ENCODE measurements around the gene FMN1.

FMN1 gene

GRCh38 chr15:33104212-33104611 is 90.3 kb downstream of the FMN1 start:
- no peaks in the 10 kb centered on the region for H3K79me2 ChIP-seq (ENCODE audit: insufficient read depth, low read depth)
- no peak overlapping the region for H3K4me2 ChIP-seq
- H3K4me1 ChIP-seq (ENCODE audit: low read depth, poor library complexity, severe bottlenecking) = peaks cover 12% of the 10 kb centered on the region
- no peak overlapping the region for H3K4me3 ChIP-seq (IDR thresholded peaks at IDR 0.05; ENCODE audit: insufficient read depth, low read depth, low read length)
- H4K20me1 ChIP-seq (ENCODE audit: insufficient read depth) = no peaks in the 10 kb centered on the region
- H3K36me3 ChIP-seq (ENCODE audit: insufficient read depth) = no peaks in the 10 kb centered on the region
- H3K9ac ChIP-seq = no peak overlapping the region
- H3K27ac ChIP-seq = no peak overlapping the region
- TF ChIP-seq, protein P1, sequence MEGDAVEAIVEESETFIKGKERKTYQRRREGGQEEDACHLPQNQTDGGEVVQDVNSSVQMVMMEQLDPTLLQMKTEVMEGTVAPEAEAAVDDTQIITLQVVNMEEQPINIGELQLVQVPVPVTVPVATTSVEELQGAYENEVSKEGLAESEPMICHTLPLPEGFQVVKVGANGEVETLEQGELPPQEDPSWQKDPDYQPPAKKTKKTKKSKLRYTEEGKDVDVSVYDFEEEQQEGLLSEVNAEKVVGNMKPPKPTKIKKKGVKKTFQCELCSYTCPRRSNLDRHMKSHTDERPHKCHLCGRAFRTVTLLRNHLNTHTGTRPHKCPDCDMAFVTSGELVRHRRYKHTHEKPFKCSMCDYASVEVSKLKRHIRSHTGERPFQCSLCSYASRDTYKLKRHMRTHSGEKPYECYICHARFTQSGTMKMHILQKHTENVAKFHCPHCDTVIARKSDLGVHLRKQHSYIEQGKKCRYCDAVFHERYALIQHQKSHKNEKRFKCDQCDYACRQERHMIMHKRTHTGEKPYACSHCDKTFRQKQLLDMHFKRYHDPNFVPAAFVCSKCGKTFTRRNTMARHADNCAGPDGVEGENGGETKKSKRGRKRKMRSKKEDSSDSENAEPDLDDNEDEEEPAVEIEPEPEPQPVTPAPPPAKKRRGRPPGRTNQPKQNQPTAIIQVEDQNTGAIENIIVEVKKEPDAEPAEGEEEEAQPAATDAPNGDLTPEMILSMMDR (conservative IDR thresholded peaks at IDR 0.05; ENCODE audit: low read depth, low read length) = no peak
- no peak overlapping the region for H2AFZ ChIP-seq (ENCODE audit: low read depth)
- no peaks in the 10 kb centered on the region; the same call in 1 of the 2 replicates for H3K27me3 ChIP-seq (ENCODE audit: insufficient read depth, low read depth)

DNA sequence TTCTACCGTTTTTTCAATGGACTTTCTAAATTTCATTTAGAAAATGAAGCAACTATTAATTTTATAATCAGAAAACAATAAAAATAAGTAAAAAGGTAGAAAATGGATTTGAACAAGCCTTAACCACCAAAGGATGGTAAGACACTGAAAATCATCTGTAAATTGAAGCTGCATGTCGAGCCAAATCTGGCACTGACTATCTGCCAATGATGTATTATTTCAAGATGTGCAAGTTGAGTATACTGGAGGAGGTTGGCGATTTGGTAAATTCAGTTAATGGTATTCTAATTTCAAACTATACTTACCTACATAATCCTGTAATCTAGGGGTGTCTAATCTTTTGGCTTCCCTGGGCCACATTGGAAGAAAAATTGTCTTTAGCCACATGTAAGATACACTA is 93.5 kb downstream of the FMN1 start:
- Histone ChIP-seq H3K4me2 (no peak overlapping the region), H4K20me1 (ENCODE audit: insufficient read depth) (no peaks in the 10 kb centered on the region), H3K4me1 (ENCODE audit: low read depth, poor library complexity, severe bottlenecking) (peaks cover 12% of the 10 kb centered on the region), H3K9ac (no peak overlapping the region), H3K27ac (no peak overlapping the region), H2AFZ (ENCODE audit: low read depth) (no peak overlapping the region), H3K27me3 (ENCODE audit: insufficient read depth, low read depth) (no peaks in the 10 kb centered on the region; the same call in 1 of the 2 replicates), H3K36me3 (ENCODE audit: insufficient read depth) (no peaks in the 10 kb centered on the region), H3K4me3 (IDR thresholded peaks at IDR 0.05; ENCODE audit: insufficient read depth, low read depth, low read length) (no peak overlapping the region), H3K79me2 (ENCODE audit: insufficient read depth, low read depth) (no peaks in the 10 kb centered on the region)
- TF ChIP-seq, protein P1 (conservative IDR thresholded peaks at IDR 0.05; ENCODE audit: low read depth, low read length) = no peak

GRCh38 chr15:33100314-33100713 is 94.2 kb downstream of the FMN1 start:
- Histone ChIP-seq H3K4me2 (no peak overlapping the region), H3K79me2 (ENCODE audit: insufficient read depth, low read depth) (no peaks in the 10 kb centered on the region), H3K36me3 (ENCODE audit: insufficient read depth) (no peaks in the 10 kb centered on the region), H2AFZ (ENCODE audit: low read depth) (no peak overlapping the region), H3K4me3 (IDR thresholded peaks at IDR 0.05; ENCODE audit: insufficient read depth, low read depth, low read length) (no peak overlapping the region), H4K20me1 (ENCODE audit: insufficient read depth) (no peaks in the 10 kb centered on the region), H3K27ac (no peak overlapping the region), H3K4me1 (ENCODE audit: low read depth, poor library complexity, severe bottlenecking) (peaks cover 12% of the 10 kb centered on the region), H3K9ac (no peak overlapping the region), H3K27me3 (ENCODE audit: insufficient read depth, low read depth) (no peaks in the 10 kb centered on the region; the same call in 1 of the 2 replicates)
- TF ChIP-seq, protein P1 (conservative IDR thresholded peaks at IDR 0.05; ENCODE audit: low read depth, low read length) = no peak

DNA sequence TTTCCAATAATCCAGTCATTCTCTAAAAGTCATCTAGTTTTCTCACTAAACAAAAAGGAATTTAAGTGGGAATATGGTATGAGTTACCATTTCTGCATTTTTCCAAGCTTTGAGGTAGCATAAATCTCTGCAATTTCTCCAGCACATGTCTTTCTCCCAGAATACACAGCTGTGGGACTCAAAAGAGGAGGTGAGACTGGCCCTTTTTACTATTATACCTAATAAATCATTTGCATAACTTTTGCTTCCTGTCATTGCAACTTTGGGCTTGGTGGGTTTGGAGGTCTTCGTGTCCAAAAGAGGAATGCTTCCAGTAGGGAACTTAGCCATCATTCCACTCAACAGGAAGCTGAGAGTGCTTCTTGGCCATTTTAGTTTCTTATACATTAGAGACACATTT is 94.8 kb downstream of the FMN1 start:
- Histone ChIP-seq H3K4me3 (IDR thresholded peaks at IDR 0.05; ENCODE audit: insufficient read depth, low read depth, low read length) (no peak overlapping the region), H3K9ac (no peak overlapping the region), H3K79me2 (ENCODE audit: insufficient read depth, low read depth) (no peaks in the 10 kb centered on the region), H3K4me2 (no peak overlapping the region), H2AFZ (ENCODE audit: low read depth) (no peak overlapping the region), H3K27me3 (ENCODE audit: insufficient read depth, low read depth) (no peaks in the 10 kb centered on the region; the same call in 1 of the 2 replicates), H3K27ac (no peak overlapping the region), H3K36me3 (ENCODE audit: insufficient read depth) (no peaks in the 10 kb centered on the region), H4K20me1 (ENCODE audit: insufficient read depth) (no peaks in the 10 kb centered on the region), H3K4me1 (ENCODE audit: low read depth, poor library complexity, severe bottlenecking) (peaks cover 11% of the 10 kb centered on the region)
- TF ChIP-seq, protein P1 (conservative IDR thresholded peaks at IDR 0.05; ENCODE audit: low read depth, low read length) = no peak
